ENCODE results near the gene CISH.
A peak's percentile ranks its signal among the peaks of the same experiment; 100 is the strongest.

Gene CISH

DNA sequence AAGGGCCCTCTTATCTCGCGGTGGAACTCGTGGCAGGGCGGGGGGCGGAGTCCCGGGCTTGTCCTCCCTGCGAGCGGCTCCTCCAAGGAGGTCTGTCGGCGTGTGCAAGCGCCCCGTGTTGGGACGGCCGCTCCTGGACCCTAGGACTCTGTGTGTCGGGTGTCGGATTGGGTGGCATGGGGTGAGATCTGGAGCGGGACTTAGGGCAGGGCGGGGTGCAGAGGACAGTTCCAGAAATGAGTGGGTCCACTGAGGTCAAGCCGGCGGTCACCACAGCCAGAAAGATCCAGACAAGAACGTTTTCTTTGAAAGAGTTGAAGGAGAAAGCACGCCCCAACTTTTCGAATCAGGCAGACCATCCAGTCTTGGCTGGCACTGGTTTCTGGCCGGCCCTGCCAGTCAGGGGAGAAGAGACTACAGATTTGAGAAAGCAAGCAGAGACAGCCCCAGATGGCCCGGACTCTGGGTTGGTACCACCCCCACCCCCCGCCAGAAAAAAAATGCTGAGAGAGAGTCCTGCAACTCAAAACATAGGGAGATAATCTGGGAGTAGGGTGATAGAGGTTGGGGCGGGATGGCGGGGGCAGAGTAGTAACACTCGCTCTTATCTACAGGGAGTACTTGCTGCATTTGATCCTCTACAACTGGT, 784 bp upstream of the CISH start:
- no peak for DNase-seq

DNA sequence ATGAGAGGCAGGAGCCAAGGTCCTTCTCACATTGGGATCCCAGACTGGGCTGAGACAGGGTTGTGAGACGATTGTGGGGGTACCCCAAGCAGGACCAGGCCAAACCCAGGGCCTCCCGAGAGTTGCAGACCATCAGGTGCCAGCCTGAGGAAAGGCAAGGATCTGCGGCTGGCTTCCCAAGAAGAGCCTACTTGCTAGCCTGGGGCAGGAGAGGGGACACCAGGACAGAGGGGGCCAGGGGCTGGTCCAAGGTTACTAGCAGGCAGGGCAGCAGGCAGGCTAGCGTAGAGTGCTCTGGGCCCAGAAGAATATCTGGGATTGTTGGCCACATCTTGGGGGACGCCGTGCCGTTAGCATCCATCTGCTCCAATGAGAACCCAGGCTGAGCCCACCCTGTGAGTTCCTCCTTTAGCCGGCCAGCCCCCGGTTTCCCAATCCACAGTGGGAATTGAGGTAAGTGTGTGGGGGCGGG, 546 bp downstream of the CISH start:
- no peak for DNase-seq

DNA sequence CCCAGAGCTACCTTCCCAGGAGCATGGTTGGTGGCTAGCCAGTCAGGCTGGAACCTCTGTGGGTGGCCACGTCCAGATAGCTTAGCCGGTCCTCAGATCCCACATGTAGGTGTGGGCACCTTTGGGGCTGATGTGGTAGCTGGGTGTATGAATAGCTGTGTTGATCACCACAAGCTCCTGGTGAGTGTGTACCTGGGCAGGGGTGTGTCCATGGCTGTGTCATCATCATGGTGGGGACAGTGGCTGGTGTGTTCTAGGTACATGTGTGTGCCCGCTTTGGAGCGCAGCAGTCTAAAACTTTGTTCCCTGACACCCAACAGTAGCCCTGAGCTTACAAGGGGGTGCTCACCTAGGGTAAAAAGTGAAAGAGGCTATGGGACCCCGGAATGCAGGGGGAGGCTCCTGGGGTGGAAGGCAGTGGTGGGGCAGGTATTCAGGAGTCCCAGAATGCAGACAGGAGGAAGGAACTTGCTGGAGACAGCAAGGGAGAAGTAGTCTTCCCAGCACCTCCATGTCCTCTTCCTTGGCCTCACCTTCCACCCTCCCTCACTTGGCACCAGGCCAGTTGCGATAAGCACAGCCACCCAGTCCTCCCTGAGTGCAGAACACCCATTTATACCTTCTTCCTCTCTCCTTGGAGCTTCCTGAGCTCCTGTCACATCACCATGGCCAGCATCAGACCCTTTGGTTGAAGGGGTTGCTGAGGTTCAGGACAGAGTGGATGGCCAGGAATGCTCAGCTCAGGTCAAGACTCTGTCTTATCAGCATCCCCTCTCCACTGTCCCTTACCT, 1.2 kb downstream of the CISH start:
- DNase-seq: no peak

DNA sequence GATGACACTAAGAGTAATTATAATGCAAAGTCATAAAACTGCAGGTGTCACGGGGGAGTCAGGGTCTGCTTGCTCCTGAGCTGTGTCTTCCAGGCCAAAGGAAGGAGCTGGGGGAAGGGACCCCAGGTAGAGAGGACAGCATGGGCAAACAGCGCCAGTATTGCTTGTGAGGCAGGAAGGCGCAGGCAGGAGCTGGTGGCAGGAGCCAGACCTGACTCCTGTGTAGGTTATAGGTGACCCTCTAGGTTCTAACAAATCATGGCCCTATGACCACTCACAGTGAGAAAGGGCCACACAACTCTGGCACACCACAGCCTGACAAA, 1.9 kb downstream of the CISH start:
- DNase-seq: no peak

DNA sequence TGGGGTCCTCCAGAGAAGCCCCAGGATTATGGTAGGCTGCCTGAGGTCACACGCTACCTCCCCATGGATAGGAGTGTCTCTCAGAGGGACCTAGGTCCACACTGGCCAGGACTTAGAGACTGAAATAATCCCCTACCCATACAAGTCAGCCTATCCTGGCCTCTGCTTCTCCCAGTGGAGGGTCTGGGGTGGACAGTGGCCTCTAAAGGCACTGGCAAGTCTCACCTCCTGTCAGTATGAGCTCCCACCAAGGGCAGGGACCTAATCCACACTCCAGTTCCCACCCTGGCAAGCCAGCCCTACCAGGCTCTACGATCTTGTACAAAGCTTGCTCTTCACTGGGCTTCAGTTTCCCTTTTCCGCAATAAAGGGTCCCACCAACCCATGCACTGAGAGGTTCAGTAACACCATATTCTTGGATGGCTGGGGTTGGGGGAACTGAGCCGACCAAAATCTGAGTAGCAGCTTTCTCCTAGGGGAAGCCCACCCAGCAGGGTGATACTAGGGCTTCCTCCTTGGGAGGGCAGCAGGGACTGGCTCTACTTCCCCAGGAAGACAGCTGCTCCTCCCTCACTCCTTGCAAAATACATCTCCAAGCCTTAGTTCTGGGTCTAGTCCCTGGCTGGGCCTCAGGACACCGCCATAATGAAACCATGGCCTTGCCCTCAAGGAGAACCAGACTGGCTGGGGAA, 2.4 kb downstream of the CISH start:
- DNase-seq: no peak

DNA sequence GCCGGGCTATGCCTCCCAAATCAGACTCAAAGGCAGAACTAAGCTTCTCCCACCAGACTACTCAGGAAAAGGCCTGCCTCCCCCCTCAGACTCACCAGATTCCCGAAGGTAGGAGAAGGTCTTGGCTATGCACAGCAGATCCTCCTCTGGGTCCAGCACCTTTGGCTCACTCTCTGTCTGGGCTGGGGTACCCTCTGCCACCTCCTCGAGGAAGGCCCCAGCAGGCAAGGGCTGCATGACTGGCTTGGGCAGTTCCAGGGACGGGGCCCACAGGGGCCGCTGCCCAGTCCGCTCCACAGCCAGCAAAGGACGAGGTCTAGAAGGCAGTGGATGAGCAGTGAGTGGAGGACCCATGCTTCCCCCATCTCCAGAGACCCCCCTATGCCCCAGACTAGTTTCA, 3.3 kb downstream of the CISH start:
- no peak for DNase-seq

DNA sequence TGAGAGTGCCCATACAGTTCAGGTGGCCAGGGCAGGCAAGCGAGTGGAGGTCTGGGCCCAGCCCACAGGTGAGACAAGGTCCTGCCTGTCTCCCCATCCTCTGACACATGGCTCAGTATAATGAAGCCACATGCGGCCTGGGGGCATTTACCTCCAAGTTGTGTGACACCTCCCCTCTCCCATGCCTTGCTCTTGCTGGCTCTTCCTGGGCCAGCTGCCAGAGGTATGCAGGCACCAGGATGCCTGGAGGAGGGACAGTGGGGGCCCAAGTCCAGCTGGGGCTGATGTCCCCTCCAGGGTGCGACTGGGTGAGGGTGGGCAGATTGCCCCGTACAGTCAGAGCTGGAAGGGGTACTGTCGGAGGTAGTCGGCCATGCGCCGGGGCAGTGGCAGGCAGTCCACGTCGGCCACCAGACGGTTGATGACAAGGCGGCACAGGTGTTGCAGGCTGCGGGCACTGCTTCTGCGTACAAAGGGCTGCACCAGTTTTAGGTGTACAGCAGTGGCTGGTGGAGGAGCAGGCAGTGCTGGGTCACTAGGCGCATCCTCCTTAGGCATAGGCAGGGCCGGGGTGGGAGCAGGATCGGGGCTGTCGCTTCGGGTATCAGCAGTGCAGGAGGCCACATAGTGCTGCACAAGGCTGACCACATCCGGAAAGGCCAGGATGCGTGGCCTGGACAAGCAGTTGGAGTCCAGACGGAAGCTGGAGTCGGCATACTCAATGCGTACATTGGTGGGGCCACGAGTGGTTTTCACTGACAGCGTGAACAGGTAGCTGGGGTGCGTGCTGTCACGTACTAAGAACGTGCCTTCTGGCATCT, 4.1 kb downstream of the CISH start:
- no peak for DNase-seq

DNA sequence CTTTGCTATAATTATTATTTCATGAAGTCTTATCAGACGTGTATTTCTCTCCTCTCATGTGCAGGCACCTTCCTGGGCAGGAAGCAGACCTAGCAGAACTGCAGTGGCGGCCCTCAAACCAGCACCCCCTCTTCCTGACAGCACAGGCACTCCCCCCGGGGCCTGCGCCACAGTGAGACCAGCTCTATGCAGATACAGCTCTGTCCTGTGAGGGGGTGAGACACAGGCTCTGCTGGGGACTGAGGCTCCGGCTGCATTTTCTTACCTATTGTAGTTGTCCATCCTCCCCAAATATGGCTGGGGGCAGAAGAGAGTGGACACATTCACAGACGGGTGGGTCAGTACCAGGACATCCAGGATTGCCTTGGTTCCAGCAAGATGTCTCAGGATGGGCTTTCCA, 5.0 kb downstream of the CISH start:
- DNase-seq: no peak

DNA sequence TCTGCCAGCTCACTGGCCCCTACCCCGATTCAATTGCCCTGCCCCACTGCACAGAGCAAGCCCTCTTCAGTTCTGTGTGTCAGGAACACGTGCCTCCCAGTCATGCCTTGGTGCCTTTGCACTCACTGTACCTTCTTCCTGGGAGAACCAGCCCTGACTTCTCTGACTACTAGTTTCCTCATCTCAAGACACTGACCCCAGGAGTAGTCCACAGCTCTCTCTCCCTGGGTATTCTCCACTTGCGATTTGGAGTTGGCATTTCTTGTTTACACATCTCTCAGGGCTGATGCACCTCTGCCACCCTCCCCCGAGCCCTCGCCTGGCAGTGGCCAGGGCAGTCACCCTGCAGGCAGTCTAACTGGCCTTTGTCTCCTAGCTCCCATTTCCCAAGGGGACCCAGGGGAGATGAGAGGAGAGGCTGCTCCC, 5.7 kb downstream of the CISH start:
- DNase-seq: no peak

DNA sequence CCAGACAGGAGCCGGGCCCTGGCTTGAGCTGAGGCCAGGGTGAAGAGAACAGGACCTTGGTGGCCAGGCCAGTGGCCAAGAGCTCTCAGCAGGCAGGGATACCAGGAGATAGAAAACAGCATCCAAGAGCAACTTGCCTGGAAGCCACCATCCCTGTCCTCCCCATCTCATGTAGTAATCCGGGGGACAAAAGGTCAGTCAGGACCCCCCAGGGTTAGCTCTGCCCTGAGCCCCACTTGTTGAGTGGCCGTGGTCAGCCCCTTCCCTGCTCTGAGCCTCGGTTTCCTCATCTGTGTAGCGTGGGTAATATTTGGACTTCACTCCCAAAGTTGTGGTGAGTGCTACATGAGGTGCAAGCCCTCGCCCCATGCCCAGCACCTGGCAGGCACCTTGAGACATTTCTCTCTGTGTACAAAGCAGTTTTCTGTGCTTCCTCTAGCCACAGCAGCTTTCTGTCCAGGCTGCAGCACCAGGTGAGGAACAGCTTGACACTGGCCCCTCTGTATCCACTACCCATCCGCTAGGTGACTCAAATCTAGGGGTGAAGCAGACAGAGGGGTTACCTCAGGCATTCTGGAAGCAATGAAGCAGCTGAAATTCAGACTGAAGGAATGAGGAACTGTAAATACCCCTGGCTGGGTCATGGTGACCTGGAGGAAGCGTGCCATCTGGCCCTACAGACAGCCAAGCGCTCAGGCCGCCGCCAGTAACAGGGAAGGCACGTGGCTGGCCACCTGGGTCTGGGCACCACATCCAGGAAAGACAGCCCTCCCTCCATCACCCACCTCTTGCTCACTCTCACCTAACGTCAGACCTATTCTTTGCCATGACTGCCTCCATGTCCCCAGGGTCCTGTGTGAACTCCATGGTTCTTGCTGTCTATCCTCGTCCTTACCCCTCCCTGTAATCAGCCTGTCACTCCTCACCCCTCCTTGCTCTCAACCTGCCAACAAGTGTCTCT, 6.7 kb downstream of the CISH start:
- peak; percentile 76 to 81 for DNase-seq

DNA sequence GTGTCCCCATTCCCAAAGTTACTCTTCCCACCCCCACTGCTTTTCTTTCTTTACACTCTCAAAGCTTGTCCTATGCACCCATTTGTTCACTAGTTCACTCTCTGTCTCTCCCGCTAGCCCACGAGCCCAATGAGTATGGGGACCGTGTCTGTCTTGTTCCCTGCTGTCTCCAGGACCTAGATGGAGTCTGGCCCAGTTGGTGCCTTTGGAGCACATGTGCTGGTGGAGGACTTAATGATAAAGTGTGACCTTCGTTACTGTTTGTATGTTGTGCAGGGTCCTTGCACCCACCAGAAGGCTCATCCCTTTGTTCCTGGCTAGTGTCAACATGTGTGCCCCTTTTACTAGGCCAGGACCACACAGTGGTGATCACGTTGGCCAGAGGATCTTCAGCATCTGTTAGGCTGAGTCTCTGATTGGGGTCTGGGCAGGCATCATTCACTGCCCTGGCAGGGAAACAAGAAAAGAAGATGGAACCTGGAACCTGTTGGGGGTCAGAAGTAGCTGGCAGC, 7.4 kb downstream of the CISH start:
- DNase-seq: no peak

DNA sequence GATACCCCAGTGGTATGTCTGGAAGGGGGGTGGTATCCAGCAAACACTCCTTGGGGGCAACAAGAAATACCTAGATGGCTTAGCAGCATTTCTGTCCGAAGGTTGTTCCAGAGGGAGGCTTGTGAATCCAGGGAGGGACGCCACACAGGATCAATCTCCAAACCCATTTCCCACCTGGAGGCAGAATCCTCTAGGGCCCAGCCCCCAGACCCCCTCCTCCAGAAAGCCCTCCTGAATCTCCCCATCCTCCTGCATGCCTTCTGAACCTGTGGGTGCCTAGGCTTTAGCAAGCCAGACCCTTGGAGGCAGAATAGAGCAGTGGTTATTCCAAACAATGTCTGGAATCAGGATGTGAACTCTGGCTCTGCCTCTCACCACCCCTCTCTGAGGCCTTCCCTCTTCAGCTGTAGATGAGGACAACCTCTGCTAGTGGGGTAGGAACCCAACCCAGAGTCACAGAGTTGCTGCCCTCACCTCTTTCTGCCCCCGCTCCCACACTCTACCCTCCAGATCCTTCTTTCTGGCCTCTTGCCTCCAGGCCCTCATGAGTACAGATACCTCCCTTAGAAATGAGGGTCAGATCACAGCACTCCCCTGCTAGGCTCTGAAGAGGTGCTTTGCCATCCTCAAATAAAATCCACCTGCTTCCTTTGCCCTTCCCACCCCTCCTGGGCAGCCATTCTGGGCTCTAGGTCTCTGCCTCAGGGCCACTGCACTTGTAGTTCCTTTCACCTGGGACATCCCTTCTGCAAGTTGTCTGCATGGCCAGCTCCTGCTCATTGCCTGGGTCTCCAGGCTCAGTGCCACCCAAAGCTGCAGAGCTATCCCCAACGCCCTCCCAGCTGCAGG, 8.1 kb downstream of the CISH start:
- no peak for DNase-seq

DNA sequence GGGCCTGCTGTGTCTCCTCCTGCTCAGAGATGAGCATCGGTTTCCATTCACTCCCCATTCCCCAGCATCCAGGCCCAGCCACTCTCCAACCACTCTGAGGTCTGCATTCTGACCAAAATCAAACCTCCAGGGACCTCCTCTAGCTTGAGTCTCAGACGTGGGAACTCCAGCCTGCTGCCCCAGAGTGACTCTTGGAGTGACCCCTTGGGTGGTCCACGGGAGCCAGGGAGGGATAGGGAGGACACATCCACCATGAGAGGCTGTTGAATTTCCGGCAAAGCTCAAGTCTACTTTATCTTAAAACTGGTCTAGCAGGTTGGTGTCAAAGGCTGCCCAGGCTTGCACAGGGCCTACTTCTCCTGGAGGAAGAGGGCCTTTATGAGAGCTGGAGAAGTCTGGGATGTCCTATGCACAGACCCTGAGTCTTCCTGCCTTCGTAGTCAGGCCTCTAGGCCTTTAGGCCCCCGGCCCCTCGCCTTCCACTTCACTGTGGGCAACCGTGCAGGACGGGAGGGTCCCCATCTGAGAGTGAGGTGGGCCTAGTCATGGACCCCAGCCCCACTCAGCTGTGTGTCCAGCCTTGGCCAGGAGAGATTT, 8.9 kb downstream of the CISH start:
- DNase-seq: no peak

DNA sequence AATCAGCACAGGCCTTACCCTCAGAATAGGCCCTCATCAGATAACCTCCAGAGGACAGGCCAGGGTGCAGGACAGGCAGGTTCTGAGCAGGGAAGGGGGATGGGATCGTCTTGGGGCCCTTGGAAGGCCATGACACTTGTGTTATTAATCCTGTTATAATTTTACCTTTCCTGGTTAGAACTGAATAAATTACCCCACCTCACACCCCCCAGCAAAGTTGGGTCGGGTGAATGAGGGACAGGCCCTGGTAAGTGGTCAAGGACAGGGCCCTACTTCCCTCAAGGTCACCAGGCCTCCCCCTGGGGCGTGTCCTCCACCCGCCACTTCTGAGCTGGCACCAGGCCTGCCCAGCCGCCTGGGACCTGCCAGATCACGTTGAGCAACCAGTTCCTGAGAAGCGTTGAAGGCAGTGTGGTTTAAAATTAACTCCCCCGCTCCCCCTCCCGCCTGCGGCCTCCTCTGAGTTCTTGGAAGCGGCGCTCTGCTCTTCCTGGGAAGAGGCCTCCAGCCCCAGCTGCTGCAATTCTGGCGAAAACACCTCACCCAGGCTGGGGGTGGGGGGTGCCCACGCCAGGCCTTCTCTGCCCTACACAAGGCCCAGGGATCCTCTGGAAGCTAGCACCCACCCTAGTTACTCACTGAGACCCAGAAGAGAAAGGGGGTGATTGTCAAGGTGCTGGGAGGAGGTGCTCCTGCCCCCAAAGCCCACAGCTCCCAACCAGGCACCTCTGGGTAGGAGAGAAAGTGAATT, 10.6 kb downstream of the CISH start:
- DNase-seq: peak; percentile 33 to 46

DNA sequence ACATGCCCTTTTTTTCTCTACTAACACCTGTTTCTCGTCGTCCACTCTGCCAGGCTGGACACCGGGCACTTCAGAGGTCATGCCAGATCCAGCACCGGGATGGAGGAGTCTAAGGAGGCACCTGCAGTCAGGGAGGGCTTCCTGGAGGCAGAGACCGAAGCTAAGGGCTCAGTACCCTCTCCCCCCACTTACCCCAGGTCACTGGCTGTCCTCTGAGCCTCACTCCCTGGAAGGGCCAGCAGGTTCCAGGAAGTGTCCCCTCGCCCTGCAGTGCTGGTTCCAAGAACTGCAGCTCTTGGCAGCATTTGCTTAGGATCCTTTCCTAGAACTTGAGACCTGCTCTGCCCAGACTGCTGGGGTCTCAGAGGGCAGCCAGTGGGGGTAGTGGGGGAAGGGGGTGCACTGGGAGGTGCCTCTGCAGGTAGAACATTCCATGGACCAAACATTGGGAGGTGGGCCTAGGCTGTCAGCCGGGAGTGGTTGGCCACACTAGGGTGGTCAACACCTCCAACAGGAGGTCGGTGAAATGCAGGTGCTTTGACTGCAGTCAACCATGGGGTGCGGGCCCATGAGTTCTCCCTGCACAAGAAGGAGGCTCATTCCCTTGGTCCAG, 11.3 kb downstream of the CISH start:
- DNase-seq: no peak

DNA sequence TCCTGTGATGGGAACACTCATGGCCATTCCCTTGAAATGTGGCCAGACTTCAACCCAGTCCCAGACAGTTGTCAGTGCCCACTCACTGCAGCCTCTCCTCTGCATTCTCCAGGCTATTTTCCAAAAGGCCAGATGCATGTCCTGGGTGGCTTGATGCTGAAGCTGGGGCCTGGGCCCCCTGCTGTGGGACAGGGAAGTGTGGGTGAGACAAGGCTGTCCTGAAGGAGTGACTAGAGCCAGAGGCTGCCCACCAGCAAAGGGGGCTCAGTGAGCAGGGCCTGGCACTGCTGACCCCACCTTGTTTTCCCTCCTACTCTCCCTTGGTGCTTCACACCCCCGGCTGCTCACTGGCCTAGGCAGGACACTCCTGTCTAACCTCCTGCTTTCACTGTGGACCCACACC, 11.9 kb downstream of the CISH start:
- no peak for DNase-seq

DNA sequence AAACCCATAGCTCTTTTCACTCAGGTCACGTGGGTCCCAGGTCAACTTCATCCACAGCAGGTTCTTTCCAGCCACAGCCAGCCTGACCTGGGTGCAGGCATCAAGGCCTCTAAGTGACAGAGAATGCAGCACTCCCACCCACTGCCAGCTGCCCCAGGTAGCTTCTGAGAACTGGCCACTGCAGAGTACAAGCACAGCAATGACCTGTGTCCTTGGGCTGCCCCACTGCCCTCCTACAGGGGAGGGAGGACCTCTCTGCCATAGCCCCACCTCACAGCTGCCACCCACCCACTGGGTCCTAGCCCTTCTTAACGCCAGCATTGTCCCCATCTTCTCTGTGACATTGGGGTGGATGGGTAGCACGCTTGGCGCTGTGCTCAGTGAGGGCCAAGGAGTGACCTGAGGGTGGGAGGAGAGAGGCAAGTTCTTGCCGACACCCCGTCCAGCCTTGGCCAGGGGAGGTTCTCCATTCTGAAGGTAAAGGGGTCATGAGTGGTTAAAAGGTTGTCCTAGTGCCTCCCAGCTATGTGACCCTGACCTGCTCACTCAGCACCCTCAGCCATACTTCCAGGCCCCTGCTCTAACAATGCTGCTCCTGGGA, 12.4 kb downstream of the CISH start:
- DNase-seq: no peak

DNA sequence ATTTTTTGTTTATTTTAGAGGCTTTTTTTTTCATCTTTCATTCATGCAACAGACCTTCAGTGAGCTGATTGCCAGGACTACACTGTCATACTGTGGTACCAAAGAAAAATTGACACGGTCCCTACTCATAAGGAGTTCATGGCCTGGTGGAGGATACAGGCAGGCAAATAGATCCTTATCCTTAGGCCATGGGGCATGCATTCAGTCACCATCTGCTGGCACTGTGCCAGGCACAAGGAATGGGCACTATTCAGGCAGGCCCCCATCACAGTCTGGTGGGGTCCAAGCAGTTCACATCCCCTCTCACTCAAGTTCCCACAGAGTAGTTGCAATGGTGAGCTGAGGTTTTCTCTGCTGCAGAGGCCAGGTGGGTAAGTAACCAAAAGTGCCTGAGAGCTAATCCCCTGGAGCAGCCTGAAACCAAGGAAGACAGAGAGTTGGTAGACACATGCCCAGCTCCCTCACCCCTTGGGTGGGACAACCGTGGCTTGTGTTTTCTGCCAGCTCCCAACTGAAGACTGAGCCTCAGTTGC, 17.3 kb downstream of the CISH start:
- no peak for DNase-seq
